NCI-H446 (cell line): Measurements from ENCODE around the gene SYT17.
A peak's percentile ranks its signal among the peaks of the same experiment; 100 is the strongest.

Experiments used
- DNase-seq, 2 experiments: peaks; one replicate each; lab custom pipeline; 2025; lab: John Stamatoyannopoulos, UW

The SYT17 gene

GRCh38 chr16:19138601-19139000 lies 29.4 kb upstream of the SYT17 start:
- no peak for DNase-seq

DNA sequence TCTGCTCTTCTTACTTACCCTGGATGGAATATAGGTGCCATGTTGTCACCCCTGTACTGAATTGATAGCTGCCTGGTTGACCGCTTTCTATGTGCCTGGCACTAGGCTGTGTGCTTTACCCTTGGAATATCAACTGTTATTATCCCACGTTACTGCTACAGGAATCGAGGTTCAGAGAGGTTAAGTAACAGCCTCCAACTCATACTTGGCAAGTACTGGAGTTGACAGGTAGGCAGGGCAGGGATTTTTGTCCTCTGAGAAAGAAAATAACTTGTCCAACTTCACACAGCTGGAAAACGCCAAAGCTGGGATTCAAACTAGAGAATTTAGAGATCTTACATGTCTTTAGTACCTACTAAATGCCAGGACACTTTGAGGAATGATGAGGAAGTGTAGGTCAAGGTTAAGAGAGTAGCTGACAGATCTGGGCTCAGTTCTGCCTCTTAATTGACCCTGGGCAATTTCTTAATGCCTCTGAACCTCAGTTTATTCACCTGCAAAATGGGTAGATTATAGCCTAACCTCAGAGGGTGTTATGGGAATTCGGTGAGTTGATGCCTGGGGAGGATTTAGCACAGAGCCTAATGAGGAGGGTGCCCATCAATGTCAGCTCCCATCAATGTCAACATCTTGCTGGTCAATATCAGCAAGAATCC lies 28.5 kb upstream of the SYT17 start:
- DNase-seq = no peak

DNA sequence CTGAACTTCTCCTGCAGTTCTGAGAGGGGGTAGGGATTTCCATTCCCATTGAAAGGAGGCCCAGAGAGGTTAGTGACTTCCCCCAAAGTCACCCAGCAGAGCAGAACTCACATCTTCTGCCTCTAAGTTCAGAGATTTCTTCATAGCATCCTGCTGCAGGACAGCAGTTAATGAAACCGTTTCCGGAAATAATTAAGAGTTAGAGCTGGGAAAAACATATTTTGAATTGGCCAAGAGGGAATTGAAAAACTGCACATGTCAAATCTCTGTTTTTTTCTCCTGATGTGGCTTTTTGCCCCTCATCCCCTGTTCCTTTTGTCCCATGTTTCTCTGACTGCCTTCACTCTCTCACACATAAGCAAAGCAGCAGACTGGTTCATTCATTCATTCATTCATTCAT lies 27.6 kb upstream of the SYT17 start:
- DNase-seq = no peak

DNA sequence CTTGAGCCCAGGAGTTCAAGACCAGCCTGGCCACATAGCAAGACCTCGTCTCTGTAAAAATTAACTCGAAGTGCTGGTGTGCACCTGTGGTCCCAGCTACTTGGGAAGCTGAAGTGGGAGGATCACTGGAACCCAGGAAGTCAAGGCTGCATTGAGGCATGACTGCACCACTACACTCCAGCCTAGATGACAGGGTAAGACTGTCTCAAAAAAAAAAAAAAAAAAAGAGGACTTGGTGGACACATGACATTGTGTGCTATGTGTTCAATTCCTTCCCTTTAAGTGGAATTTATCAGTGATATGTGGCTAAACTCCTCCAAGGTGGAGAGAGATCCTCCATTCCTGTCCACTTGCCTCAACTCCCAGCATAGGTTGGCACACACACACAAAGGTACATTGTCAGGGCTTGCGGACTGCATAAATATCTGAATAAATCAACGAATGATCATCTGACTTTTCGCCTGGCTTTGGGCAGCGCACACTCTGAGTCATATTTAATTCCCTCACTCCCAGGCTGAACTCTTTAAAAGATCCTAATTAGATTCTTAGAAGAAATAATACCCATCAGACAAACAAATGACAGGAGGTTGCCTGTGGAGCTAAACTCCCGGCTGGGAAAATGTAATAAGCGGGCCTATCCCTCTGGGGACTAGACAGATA lies 25.0 kb upstream of the SYT17 start:
- no peak for DNase-seq

DNA sequence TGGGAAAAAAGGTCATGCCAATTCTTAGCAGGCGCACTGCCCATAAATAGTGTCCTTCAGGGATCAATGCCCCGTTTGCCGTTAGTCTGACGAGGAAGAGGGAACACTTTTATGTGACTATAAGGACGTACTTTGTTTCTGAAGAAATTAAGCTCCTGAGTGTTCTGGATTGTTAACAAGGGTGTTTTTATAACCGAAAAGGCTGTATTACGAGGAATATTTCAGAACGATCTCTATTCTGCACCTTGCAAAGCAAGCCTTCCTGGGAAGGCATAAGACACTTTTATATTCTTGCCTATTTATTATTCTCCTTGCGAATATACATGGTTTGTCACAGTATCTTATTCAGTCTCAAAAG lies 24.5 kb upstream of the SYT17 start:
- DNase-seq = no peak

- DNase-seq = no peak
These were observed 23.0 kb upstream of the SYT17 start for GRCh38 chr16:19145010-19145409.

GRCh38 chr16:19147126-19147525 lies 20.9 kb upstream of the SYT17 start:
- no peak for DNase-seq

GRCh38 chr16:19147627-19148026 lies 20.4 kb upstream of the SYT17 start:
- no peak for DNase-seq

GRCh38 chr16:19148189-19148588 lies 19.9 kb upstream of the SYT17 start:
- DNase-seq = no peak

DNA sequence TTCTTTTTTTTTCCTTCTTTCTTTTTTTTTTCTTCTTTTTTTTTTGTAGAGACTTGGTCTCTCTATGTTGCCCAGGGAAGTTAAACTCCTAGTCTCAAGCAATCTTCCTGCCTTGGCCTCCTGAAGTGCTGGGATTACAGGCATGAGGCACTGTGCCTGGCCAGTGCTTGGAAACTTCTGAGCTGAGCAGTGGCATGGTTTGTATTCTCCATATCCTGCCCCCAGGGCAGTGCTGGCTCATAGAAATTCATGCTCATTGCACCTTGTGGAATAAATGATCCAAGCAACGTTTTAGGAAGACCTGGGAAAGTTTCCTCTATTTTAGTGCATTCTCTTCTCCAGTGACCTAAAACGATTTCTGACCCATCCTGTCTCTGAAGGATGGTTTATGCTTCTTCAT lies 16.7 kb upstream of the SYT17 start:
- DNase-seq = no peak

- no peak for DNase-seq
These were observed 16.0 kb upstream of the SYT17 start for GRCh38 chr16:19152042-19152441.

DNA sequence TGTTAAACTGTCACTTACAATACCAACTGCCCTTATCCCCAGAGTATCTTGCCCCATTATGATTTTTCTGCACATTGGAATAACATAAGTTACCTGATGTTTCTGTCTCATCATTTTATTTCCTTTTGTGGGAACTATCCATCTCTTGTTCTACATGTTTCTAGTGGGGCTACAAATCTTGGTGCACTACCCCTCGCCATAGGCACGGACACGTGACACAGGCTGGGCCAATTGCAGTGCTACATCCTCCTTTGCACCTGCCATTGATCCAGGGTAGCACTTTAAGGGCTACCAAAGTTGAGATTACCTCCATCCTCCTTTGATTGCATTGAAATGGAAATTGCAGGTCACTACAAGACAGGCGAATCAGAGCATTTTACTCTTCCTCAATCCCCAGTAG lies 14.2 kb upstream of the SYT17 start:
- DNase-seq = peak in 1 of 2 experiments; percentile 15

- DNase-seq = no peak
These were observed 6.0 kb upstream of the SYT17 start for GRCh38 chr16:19162085-19162484.

DNA sequence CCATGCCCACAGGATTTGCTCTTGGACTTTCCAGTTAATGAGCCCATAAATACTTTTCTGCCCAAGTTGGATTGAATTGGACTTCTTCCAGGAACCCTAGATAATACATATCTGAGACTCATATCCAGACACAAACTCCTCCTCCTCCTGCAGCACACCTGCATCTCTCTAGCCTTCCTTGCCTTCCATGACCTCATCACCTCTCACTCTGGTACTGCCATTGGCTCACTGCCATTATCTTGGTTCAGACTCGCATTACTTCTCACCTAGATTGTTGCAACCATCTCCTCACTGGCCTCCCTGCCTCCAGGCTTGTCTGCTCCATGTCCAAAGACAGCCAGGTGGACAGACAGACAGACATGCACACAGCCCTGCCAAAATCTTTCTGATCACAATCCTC lies 4.8 kb upstream of the SYT17 start:
- no peak for DNase-seq

- no peak for DNase-seq
These were observed 3.8 kb upstream of the SYT17 start for GRCh38 chr16:19164285-19164684.

DNA sequence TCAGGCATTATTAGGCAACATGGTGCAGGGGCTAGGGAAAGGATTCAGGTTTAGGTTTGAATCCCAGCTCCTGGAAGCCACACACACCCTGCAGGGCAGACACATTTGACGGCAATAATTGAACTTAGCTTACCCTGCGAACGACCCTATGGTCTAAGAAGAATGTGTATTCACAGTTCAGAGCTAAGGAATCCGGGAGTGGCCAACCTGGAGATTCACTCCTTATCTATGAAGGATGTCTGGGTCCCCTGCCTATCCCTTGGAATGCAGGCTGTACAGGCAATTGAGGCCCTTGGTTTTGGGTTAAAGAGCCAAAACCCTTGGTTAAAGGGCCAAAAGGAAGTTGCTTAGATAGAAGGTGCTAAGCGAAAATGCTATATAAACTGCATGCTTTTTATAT lies 2.9 kb upstream of the SYT17 start:
- DNase-seq = no peak

- DNase-seq = no peak
These were observed 1.5 kb upstream of the SYT17 start for GRCh38 chr16:19166500-19166899.

- no peak for DNase-seq
These were observed 486 bp downstream of the SYT17 start for GRCh38 chr16:19168371-19169081.

GRCh38 chr16:19169082-19169639 lies 1.1 kb downstream of the SYT17 start:
- no peak for DNase-seq

- no peak for DNase-seq
These were observed 2.1 kb downstream of the SYT17 start for GRCh38 chr16:19170043-19170655.

DNA sequence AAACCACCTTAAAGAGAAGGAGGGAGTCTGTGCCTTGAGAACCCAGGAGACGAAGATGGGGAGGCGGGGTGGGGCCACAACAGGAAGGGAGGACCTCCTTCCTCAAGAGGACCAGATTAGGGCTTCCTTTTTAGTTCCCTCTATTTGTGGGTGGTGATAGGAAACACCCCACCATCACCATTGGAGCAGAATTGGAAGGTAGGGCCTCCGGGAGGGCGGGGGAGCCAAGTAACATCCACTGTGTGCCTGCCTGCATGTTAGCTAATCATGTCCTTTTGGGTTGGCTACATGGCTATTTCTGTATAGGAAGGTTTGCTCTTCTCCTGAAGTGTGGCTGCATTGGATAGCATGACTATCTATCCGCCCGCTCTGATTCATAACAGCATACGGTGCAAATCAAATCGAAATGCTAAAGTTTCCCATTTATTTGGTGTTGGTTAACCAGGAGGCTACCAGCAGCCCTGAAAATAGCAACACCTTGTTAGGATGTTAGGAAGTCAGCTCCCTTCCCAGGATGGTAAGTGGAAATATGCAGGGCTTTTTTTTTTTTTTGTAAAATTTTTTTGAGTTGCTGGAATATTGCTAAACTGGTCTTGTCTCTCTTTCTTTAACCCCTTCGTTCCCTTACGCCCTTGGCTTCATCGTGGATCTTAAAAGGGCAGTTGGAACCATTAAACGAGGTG lies 4.2 kb downstream of the SYT17 start:
- DNase-seq = no peak

GRCh38 chr16:19173059-19173458 lies 5.0 kb downstream of the SYT17 start:
- DNase-seq = no peak
